Gastroesophageal sphincter (tissue), 4 donors: ENCODE data around the gene NUAK1. TPM values are rescaled to one million over a fixed set of nuclear protein-coding genes. Genes with fewer than 3 reads are reported as not detected.

Experiments used
- ATAC-seq: fragments of 150-250 bp; one replicate; pipeline ENCODE4 v1.9.1; 2016; ENCODE audit warnings: mild to moderate bottlenecking, moderate library complexity
- H3K27ac ChIP-seq, 4 donors: fragments of 200-600 bp; sonication (generic) in 3 of 4; 1 replicate in 3 of 4; 2 replicates in 1 of 4; pipeline ENCODE4 v1.5.1; 2016 to 2019
- H3K27me3 ChIP-seq: fragments of 200-600 bp; sonication (generic); one replicate; pipeline ENCODE4 v1.5.1; 2019
- H3K36me3 ChIP-seq, 2 donors: fragments of 200-600 bp; sonication (generic); one replicate each; pipeline ENCODE4 v1.5.1; 2019; ENCODE audit warnings: control low read depth in 1 of 2
- H3K4me1 ChIP-seq, 3 donors: fragments of 200-600 bp; sonication (generic); 1 replicate in 2 of 3; 2 replicates in 1 of 3; pipeline ENCODE4 v1.5.1; 2016 to 2019; ENCODE audit warnings: control low read depth in 2 of 3
- H3K4me3 ChIP-seq, 2 donors: fragments of 200-600 bp; sonication (generic); one replicate each; pipeline ENCODE4 v1.5.1; 2019; ENCODE audit warnings: mild to moderate bottlenecking in 1 of 2, moderate library complexity in 1 of 2
- H3K9me3 ChIP-seq, 3 donors: fragments of 200-600 bp; sonication (generic); one replicate each; pipeline ENCODE4 v1.5.1; 2017 to 2019; ENCODE audit warnings: control low read depth in 2 of 3
- CTCF ChIP-seq, 4 experiments: fragments of 200-600 bp in 2 of 4; fragments of 450-650 bp in 2 of 4; sonication (generic) in 1 of 4; IDR thresholded peaks; one replicate each; pipeline ENCODE4 v1.5.1; 2017 to 2019; ENCODE audit warnings: antibody characterized with exemption in 4 of 4, mild to moderate bottlenecking in 2 of 4, moderate library complexity in 2 of 4
- EP300 ChIP-seq: sonication (generic); formaldehyde crosslinking; IDR thresholded peaks from one replicate; pipeline ENCODE4 v1.6.1; 2017; ENCODE audit warnings: antibody characterized with exemption, mild to moderate bottlenecking
- POLR2A ChIP-seq, 2 donors: fragments of 450-650 bp; IDR thresholded peaks; one replicate each; pipeline ENCODE4 v1.6.1; 2017; ENCODE audit warnings: antibody characterized with exemption in 2 of 2, mild to moderate bottlenecking in 2 of 2, moderate library complexity in 1 of 2
- POLR2AphosphoS5 ChIP-seq: sonication (generic); formaldehyde crosslinking; IDR thresholded peaks from one replicate; pipeline ENCODE4 v1.6.1; 2017; ENCODE audit warnings: antibody characterized with exemption
- WGBS, 2 donors: methylation state at CpG; one replicate each; pipeline ENCODE4 v1.1.5; 2018; ENCODE audit warnings: low coverage in 1 of 2; 5-methylcytosine and 5-hydroxymethylcytosine counted together
- total RNA-seq, 4 donors: library from RNA; depleted of rRNA; stranded (reverse); fragments of >200 nt; gene quantifications; one replicate each; pipeline ENCODE4 v1.1.0, GENCODE V29; 2016

The NUAK1 gene
- total RNA-seq, 4 donors from 2014 or later: 7.4 to 27.7 (median 10.7) TPM

GRCh38 chr12:106160915-106161314, 22.2 kb upstream of the NUAK1 start:
- Histone ChIP-seq H3K27me3 (peaks cover 15% of the 10 kb centered on the region), H3K9me3 (no peaks in the 10 kb centered on the region), H3K4me1 (no peaks in the 10 kb centered on the region), H3K27ac (no peak overlapping the region), H3K4me3 (no peak overlapping the region), H3K36me3 (no peaks in the 10 kb centered on the region)
- no peak for TF ChIP-seq POLR2A (IDR thresholded peaks at IDR 0.05)
- ATAC-seq: no peak
- WGBS, 2 donors: no CpG with 5 or more reads among the region's 1 CpG

GRCh38 chr12:106157802-106158201, 19.0 kb upstream of the NUAK1 start:
- H3K4me1 ChIP-seq: no peaks in the 10 kb centered on the region
- H3K27ac ChIP-seq: no peak overlapping the region
- WGBS, 2 donors: 97 to 100% methylated on average over 2 of the region's 2 CpGs
- no peaks in the 10 kb centered on the region for H3K9me3 ChIP-seq
- no peak for ATAC-seq
- no peak for TF ChIP-seq EP300
- no peak for TF ChIP-seq POLR2A (IDR thresholded peaks at IDR 0.05)
- no peak for TF ChIP-seq POLR2AphosphoS5
- TF ChIP-seq CTCF (IDR thresholded peaks at IDR 0.05): no peak
- H3K27me3 ChIP-seq: peaks cover 7% of the 10 kb centered on the region
- H3K4me3 ChIP-seq: no peak overlapping the region
- no peaks in the 10 kb centered on the region for H3K36me3 ChIP-seq

- Histone ChIP-seq H3K36me3 (no peaks in the 10 kb centered on the region), H3K27me3 (no peaks in the 10 kb centered on the region), H3K9me3 (no peaks in the 10 kb centered on the region), H3K27ac (no peak overlapping the region), H3K4me3 (no peak overlapping the region), H3K4me1 (no peaks in the 10 kb centered on the region)
- WGBS, 2 donors: 64 to 83% methylated on average over 3 of the region's 3 CpGs
- ATAC-seq: no peak
- TF ChIP-seq EP300: no peak
- no peak for TF ChIP-seq CTCF (IDR thresholded peaks at IDR 0.05)
- TF ChIP-seq POLR2AphosphoS5: no peak
- TF ChIP-seq POLR2A (IDR thresholded peaks at IDR 0.05): no peak
Observed at GRCh38 chr12:106154751-106155273, 16.1 kb upstream of the NUAK1 start.

- TF ChIP-seq POLR2A (IDR thresholded peaks at IDR 0.05) (no peak), POLR2AphosphoS5 (no peak), CTCF (IDR thresholded peaks at IDR 0.05) (no peak), EP300 (no peak)
- ATAC-seq: no peak
- H3K36me3 ChIP-seq: no peaks in the 10 kb centered on the region
- WGBS, 2 donors: 53 to 58% methylated on average over 4 of the region's 4 CpGs
- no peaks in the 10 kb centered on the region for H3K9me3 ChIP-seq
- H3K27me3 ChIP-seq: no peaks in the 10 kb centered on the region
- no peak overlapping the region for H3K27ac ChIP-seq
- peaks cover 0 to 17% (median 0%) of the 10 kb centered on the region in 3 donors for H3K4me1 ChIP-seq
- no peak overlapping the region for H3K4me3 ChIP-seq
Observed at GRCh38 chr12:106152334-106152733, 13.6 kb upstream of the NUAK1 start.

GRCh38 chr12:106150555-106150954, 11.8 kb upstream of the NUAK1 start:
- no peaks in the 10 kb centered on the region for H3K36me3 ChIP-seq
- peaks cover 0 to 20% (median 0%) of the 10 kb centered on the region in 3 donors for H3K4me1 ChIP-seq
- H3K27ac ChIP-seq: no peak overlapping the region
- no peaks in the 10 kb centered on the region for H3K27me3 ChIP-seq
- no peak for TF ChIP-seq POLR2A (IDR thresholded peaks at IDR 0.05)
- no peak for TF ChIP-seq CTCF (IDR thresholded peaks at IDR 0.05)
- no peak for TF ChIP-seq POLR2AphosphoS5
- no peak for TF ChIP-seq EP300
- no peak for ATAC-seq
- 82 to 100% methylated on average over 2 of the region's 5 CpGs for WGBS, 2 donors
- no peaks in the 10 kb centered on the region for H3K9me3 ChIP-seq
- no peak overlapping the region for H3K4me3 ChIP-seq
